HepG2 (cell line): ENCODE data around the gene DMRT1. TPM values are rescaled to one million over a fixed set of nuclear protein-coding genes. Genes with fewer than 3 reads are reported as not detected.

Experiments used
- ATAC-seq: fragments of 200-7000 bp; cut with Tn5 transposase; 3 replicates; pipeline ENCODE4 v1.9.1; 2020; ENCODE audit warnings: mild to moderate bottlenecking, moderate library complexity
- BruUV-seq: library from RNA; stranded (reverse); fragments of 400-500 nt; replicated peaks from 2 replicates; lab custom pipeline; 2021; lab: Mats Ljungman, UMichigan
- CTCF ChIA-PET: fragments of 300-600 bp; formaldehyde crosslinking; extraction: SDS; loops from one replicate; lab custom pipeline; 2021; ENCODE audit warnings: low total read pairs, inconsistent platforms, low intra/inter-chr PET ratio; lab: Yijun Ruan, JAX
- POLR2A ChIA-PET: fragments of 350-600 bp; sonication (Branson Sonifier 250); formaldehyde crosslinking; loops from one replicate; lab custom pipeline; 2020; ENCODE audit warnings: antibody characterized with exemption, inconsistent platforms; lab: Yijun Ruan, JAX
- DNase-seq: peaks from one replicate; pipeline ENCODE4 v3.0.0-alpha.2; 2015; ENCODE audit warnings: low spot score
- FAIRE-seq: peaks from 3 replicates; lab custom pipeline; 2011; peaks lifted over from hg19 to GRCh38; lab: Jason Lieb, UNC
- H2AFZ ChIP-seq: one replicate; pipeline ENCODE4 v1.6.1; 2011; ENCODE audit warnings: low read length, inconsistent platforms
- H3K27ac ChIP-seq: fragments of 300-600 bp; 3 replicates; pipeline ENCODE4 v1.8.0; 2011; ENCODE audit warnings: mixed run types, mild to moderate bottlenecking, mixed read lengths, low read length, inconsistent platforms; ENCODE audit not compliant: insufficient read depth; ENCODE audit errors: extremely low read length
- H3K27me3 ChIP-seq, 2 experiments: fragments of 200-600 bp in 1 of 2; 2 replicates in 1 of 2; 3 replicates in 1 of 2; pipeline versions ENCODE4 v1.6.0 to v1.8.0; 2011; ENCODE audit warnings: low read length in 2 of 2, mild to moderate bottlenecking in 2 of 2, moderate library complexity in 2 of 2, inconsistent platforms in 1 of 2; ENCODE audit not compliant: insufficient read depth in 2 of 2, control insufficient read depth in 1 of 2
- H3K36me3 ChIP-seq, 2 experiments: fragments of 200-600 bp in 1 of 2; replicated peaks in 1 of 2; 2 replicates in 1 of 2; 3 replicates in 1 of 2; pipeline versions ENCODE4 v1.5.1 to v1.8.0; 2011; ENCODE audit warnings: low read length in 2 of 2, inconsistent platforms in 1 of 2; ENCODE audit not compliant: insufficient read depth in 2 of 2, control insufficient read depth in 1 of 2
- H3K4me1 ChIP-seq: 2 replicates; pipeline ENCODE4 v1.5.1; 2012; ENCODE audit warnings: low read length, inconsistent platforms; ENCODE audit not compliant: insufficient read depth
- H3K4me2 ChIP-seq: 2 replicates; pipeline ENCODE4 v1.6.0; 2011; ENCODE audit warnings: low read depth, low read length, inconsistent platforms
- H3K4me3 ChIP-seq, 3 experiments: fragments of 200-600 bp in 1 of 3; sonication (generic), shearing (Covaris generic) in 1 of 3; replicated peaks in 1 of 3; 2 replicates each; pipeline ENCODE4 v1.5.1; 2011 to 2016; ENCODE audit warnings: low read length in 3 of 3, inconsistent platforms in 2 of 3, low read depth in 2 of 3, mild to moderate bottlenecking in 2 of 3, control low read depth in 1 of 3, mixed read lengths in 1 of 3; ENCODE audit not compliant: insufficient read depth in 1 of 3
- H3K79me2 ChIP-seq: one replicate; pipeline ENCODE4 v1.6.1; 2011; ENCODE audit warnings: low read length, inconsistent platforms; ENCODE audit not compliant: insufficient read depth
- H3K9ac ChIP-seq: 2 replicates; pipeline ENCODE4 v1.6.0; 2011; ENCODE audit warnings: mild to moderate bottlenecking, low read depth, low read length, inconsistent platforms; ENCODE audit not compliant: insufficient read depth
- H3K9me3 ChIP-seq: 2 replicates; pipeline ENCODE4 v1.5.1; 2012; ENCODE audit warnings: mild to moderate bottlenecking, low read length
- H4K20me1 ChIP-seq: 2 replicates; pipeline ENCODE4 v1.6.0; 2011; ENCODE audit warnings: inconsistent platforms, mild to moderate bottlenecking, low read length, moderate library complexity; ENCODE audit not compliant: insufficient read depth
- AGO1 ChIP-seq: fragments of 200-400 bp; formaldehyde crosslinking; IDR thresholded peaks from 2 replicates; pipeline ENCODE4 v1.6.1; 2017; ENCODE audit warnings: mild to moderate bottlenecking, low read depth, low read length, moderate library complexity; ENCODE audit not compliant: poor library complexity, severe bottlenecking
- ATF1 ChIP-seq: IDR thresholded peaks from 2 replicates; pipeline ENCODE4 v1.6.1; 2016; ENCODE audit warnings: mild to moderate bottlenecking, control low read depth
- BCL6 ChIP-seq: IDR thresholded peaks from 2 replicates; pipeline ENCODE4 v1.6.1; 2016; ENCODE audit warnings: missing genetic modification reagents, missing compliant biosample characterization
- HNF4G ChIP-seq, 2 experiments: sonication (generic) in 1 of 2; formaldehyde crosslinking in 1 of 2; IDR thresholded peaks; 2 replicates each; pipeline versions ENCODE4 v1.4.0 to v1.6.1; 2011 to 2020; ENCODE audit warnings: borderline replicate concordance in 2 of 2, low read depth in 2 of 2, mild to moderate bottlenecking in 2 of 2, low read length in 1 of 2, missing genetic modification reagents in 1 of 2, moderate library complexity in 1 of 2
- HOMEZ ChIP-seq: IDR thresholded peaks from 2 replicates; pipeline ENCODE4 v1.6.1; 2016; ENCODE audit warnings: low read depth
- MEIS1 ChIP-seq: sonication (generic); formaldehyde crosslinking; IDR thresholded peaks from 2 replicates; pipeline ENCODE4 v1.9.0; 2021; ENCODE audit warnings: mild to moderate bottlenecking, missing genetic modification reagents, moderate library complexity, borderline replicate concordance
- PRMT3 ChIP-seq: sonication (generic); formaldehyde crosslinking; IDR thresholded peaks from 2 replicates; pipeline ENCODE4 v1.8.1; 2022; ENCODE audit warnings: low read depth, mild to moderate bottlenecking, moderate library complexity, missing genetic modification reagents, borderline replicate concordance
- SIN3B ChIP-seq: fragments of 150-350 bp; IDR thresholded peaks from 2 replicates; pipeline ENCODE4 v1.6.1; 2014; ENCODE audit warnings: low read length
- TGIF2 ChIP-seq: IDR thresholded peaks from 2 replicates; pipeline ENCODE4 v1.6.1; 2016; ENCODE audit warnings: control low read depth, missing compliant biosample characterization
- THYN1 ChIP-seq: sonication (generic); formaldehyde crosslinking; IDR thresholded peaks from 2 replicates; pipeline ENCODE4 v1.8.1; 2023; ENCODE audit warnings: low read depth, mild to moderate bottlenecking, moderate library complexity, missing genetic modification reagents, borderline replicate concordance
- ZBTB38 ChIP-seq: sonication (generic); formaldehyde crosslinking; IDR thresholded peaks from 2 replicates; pipeline ENCODE4 v1.5.1; 2020; ENCODE audit warnings: mild to moderate bottlenecking, missing genetic modification reagents
- ZFP41 ChIP-seq: sonication (generic); formaldehyde crosslinking; IDR thresholded peaks from 2 replicates; pipeline ENCODE4 v1.4.0; 2020; ENCODE audit warnings: mild to moderate bottlenecking, missing genetic modification reagents, borderline replicate concordance
- ZNF543 ChIP-seq: sonication (generic); formaldehyde crosslinking; IDR thresholded peaks from 2 replicates; pipeline ENCODE4 v1.4.0; 2020; ENCODE audit warnings: mild to moderate bottlenecking, missing genetic modification reagents
- ZNF597 ChIP-seq: sonication (generic); formaldehyde crosslinking; IDR thresholded peaks from 2 replicates; pipeline ENCODE4 v1.5.0; 2020; ENCODE audit warnings: missing genetic modification reagents
- WGBS: methylation state at CpG from one replicate; pipeline ENCODE4 v1.1.6; 2017; ENCODE audit warnings: low lambda C conversion rate; 5-methylcytosine and 5-hydroxymethylcytosine counted together
- in situ Hi-C: cut with HindIII; loops from 2 replicates; pipeline ENCODE4 v1.10.0; 2017; ENCODE audit warnings: low pct_unique_long_range_greater_than_20kb; ENCODE audit not compliant: extremely low pct_ligation_motif_present
- intact Hi-C: fragments of 100-400 bp; cut with micrococcal nuclease; formaldehyde crosslinking; loops from one replicate; pipeline ENCODE4 v1.10.0; 2022; ENCODE audit not compliant: unreplicated experiment
- polyA plus RNA-seq, 8 experiments: library from polyadenylated mRNA; depleted of rRNA in 3 of 8; stranded (reverse) in 7 of 8; unstranded in 1 of 8; fragments of >200 nt; fragmentation: Illumina TruSeq in 4 of 8; extraction: Trizol in 4 of 8; gene quantifications; 2 replicates each; pipeline versions ENCODE4 v1.2.1 to v1.2.3, GENCODE V29; 2011 to 2016; ENCODE audit warnings: low read depth in 4 of 8, missing spikeins in 1 of 8, mixed read lengths in 1 of 8; ENCODE audit not compliant: insufficient read depth in 1 of 8
- total RNA-seq, 5 experiments: library from RNA; depleted of rRNA; stranded (reverse); fragments of >200 nt; fragmentation: Illumina TruSeq; extraction: Trizol; gene quantifications; 2 replicates each; pipeline ENCODE4 v1.2.3, GENCODE V29; 2016; ENCODE audit warnings: low read depth in 1 of 5
- TF ChIP-seq, protein P1 (sequence below): sonication (generic); formaldehyde crosslinking; IDR thresholded peaks from 2 replicates; pipeline ENCODE4 v1.4.0; 2020; ENCODE audit warnings: mild to moderate bottlenecking, missing genetic modification reagents
- TF ChIP-seq, protein P2 (sequence below): IDR thresholded peaks from 2 replicates; pipeline ENCODE4 v1.6.1; 2016; ENCODE audit warnings: control low read depth
- TF ChIP-seq, protein P3 (sequence below): sonication (generic); formaldehyde crosslinking; IDR thresholded peaks from 2 replicates; pipeline ENCODE4 v1.4.0; 2020; ENCODE audit warnings: missing genetic modification reagents
- TF ChIP-seq, protein P4 (sequence below): fragments of 450-650 bp; IDR thresholded peaks from 2 replicates; pipeline ENCODE4 v1.6.1; 2017

Gene DMRT1
- total and polyA plus RNA-seq, 2 of the 13 experiments (the other 11 are each of a cell fraction or from before 2014, with no cell fraction given), result not detected

- no peaks in the 10 kb centered on the region for H3K36me3 ChIP-seq
- no TSS peak for BruUV-seq
- no peak overlapping the region for H3K9ac ChIP-seq
- 51% methylated on average over 2 of the region's 2 CpGs for WGBS
- DNase-seq (no peak), FAIRE-seq (no peak), ATAC-seq (no peak)
- no peaks in the 10 kb centered on the region for H3K9me3 ChIP-seq
- POLR2A ChIA-PET, result no interaction called here
- H3K4me3 ChIP-seq, result no peak overlapping the region
- H3K79me2 ChIP-seq, result no peaks in the 10 kb centered on the region
- H2AFZ ChIP-seq, result no peak overlapping the region
- in situ Hi-C loops (no loop called here), intact Hi-C loops (no loop called here)
- no peak overlapping the region for H3K4me2 ChIP-seq
- H4K20me1 ChIP-seq, result no peaks in the 10 kb centered on the region
- peaks cover 0 to 2% of the 10 kb centered on the region in 2 experiments; a peak in 1 of 5 replicates for H3K27me3 ChIP-seq
- H3K27ac ChIP-seq, result no peak overlapping the region
- TF ChIP-seq ATF1 (CRISPR knock-in tag) (no peak), PRMT3 (no peak), HNF4G (IDR thresholded peaks at IDR 0.05; ENCODE audit: borderline replicate concordance, low read depth, low read length) (no peak), HNF4G (CRISPR knock-in tag; IDR thresholded peaks at IDR 0.05; ENCODE audit: borderline replicate concordance, low read depth) (no peak), ZNF597 (CRISPR knock-in tag) (no peak), THYN1 (CRISPR knock-in tag) (no peak), MEIS1 (CRISPR knock-in tag) (no peak), BCL6 (CRISPR knock-in tag) (no peak), HOMEZ (CRISPR knock-in tag) (no peak), AGO1 (no peak), ZNF543 (CRISPR knock-in tag) (no peak), ZBTB38 (CRISPR knock-in tag) (no peak), TGIF2 (CRISPR knock-in tag) (no peak), SIN3B (no peak), ZFP41 (CRISPR knock-in tag) (no peak)
- TF ChIP-seq, protein P1, sequence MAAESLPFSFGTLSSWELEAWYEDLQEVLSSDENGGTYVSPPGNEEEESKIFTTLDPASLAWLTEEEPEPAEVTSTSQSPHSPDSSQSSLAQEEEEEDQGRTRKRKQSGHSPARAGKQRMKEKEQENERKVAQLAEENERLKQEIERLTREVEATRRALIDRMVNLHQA, result no peak
- TF ChIP-seq, protein P2, sequence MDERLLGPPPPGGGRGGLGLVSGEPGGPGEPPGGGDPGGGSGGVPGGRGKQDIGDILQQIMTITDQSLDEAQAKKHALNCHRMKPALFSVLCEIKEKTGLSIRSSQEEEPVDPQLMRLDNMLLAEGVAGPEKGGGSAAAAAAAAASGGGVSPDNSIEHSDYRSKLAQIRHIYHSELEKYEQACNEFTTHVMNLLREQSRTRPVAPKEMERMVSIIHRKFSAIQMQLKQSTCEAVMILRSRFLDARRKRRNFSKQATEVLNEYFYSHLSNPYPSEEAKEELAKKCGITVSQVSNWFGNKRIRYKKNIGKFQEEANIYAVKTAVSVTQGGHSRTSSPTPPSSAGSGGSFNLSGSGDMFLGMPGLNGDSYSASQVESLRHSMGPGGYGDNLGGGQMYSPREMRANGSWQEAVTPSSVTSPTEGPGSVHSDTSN (CRISPR knock-in tag), result no peak
- TF ChIP-seq, protein P3, sequence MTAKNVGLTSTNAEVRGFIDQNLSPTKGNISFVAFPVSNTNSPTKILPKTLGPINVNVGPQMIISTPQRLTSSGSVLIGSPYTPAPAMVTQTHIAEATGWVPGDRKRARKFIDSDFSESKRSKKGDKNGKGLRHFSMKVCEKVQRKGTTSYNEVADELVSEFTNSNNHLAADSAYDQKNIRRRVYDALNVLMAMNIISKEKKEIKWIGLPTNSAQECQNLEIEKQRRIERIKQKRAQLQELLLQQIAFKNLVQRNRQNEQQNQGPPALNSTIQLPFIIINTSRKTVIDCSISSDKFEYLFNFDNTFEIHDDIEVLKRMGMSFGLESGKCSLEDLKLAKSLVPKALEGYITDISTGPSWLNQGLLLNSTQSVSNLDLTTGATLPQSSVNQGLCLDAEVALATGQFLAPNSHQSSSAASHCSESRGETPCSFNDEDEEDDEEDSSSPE (CRISPR knock-in tag), result no peak
- TF ChIP-seq, protein P4, sequence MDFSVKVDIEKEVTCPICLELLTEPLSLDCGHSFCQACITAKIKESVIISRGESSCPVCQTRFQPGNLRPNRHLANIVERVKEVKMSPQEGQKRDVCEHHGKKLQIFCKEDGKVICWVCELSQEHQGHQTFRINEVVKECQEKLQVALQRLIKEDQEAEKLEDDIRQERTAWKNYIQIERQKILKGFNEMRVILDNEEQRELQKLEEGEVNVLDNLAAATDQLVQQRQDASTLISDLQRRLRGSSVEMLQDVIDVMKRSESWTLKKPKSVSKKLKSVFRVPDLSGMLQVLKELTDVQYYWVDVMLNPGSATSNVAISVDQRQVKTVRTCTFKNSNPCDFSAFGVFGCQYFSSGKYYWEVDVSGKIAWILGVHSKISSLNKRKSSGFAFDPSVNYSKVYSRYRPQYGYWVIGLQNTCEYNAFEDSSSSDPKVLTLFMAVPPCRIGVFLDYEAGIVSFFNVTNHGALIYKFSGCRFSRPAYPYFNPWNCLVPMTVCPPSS, result no peak
- no peaks in the 10 kb centered on the region for H3K4me1 ChIP-seq
- CTCF ChIA-PET, result no interaction called here
Measured at GRCh38 chr9:1014640-1015039, 173.1 kb downstream of the DMRT1 start.
